HEK293 (cell line): ENCODE measurements around the gene MYO7A.

Source experiments
- HOXA7 ChIP-seq: sonication (generic); formaldehyde crosslinking; IDR thresholded peaks from 2 replicates; pipeline ENCODE4 v1.8.1; 2022; ENCODE audit warnings: missing genetic modification reagents, borderline replicate concordance
- REPIN1 ChIP-seq: fragments of 450-650 bp; formaldehyde crosslinking; IDR thresholded peaks from 2 replicates; pipeline ENCODE4 v1.5.1; 2017; ENCODE audit warnings: missing biosample characterization, missing genetic modification characterization, low read depth
- ZNF23 ChIP-seq: fragments of 450-650 bp; formaldehyde crosslinking; IDR thresholded peaks from 2 replicates; pipeline ENCODE4 v1.5.1; 2016; ENCODE audit warnings: missing biosample characterization, missing genetic modification characterization, borderline replicate concordance
- ZNF830 ChIP-seq: fragments of 450-650 bp; IDR thresholded peaks from 2 replicates; pipeline ENCODE4 v1.5.0; 2018; ENCODE audit warnings: missing biosample characterization, missing genetic modification characterization, low read depth, mild to moderate bottlenecking, moderate library complexity
- TF ChIP-seq, protein P1 (sequence below): fragments of 450-650 bp; formaldehyde crosslinking; IDR thresholded peaks from 2 replicates; pipeline ENCODE4 v1.5.1; 2016; ENCODE audit warnings: missing biosample characterization, missing genetic modification characterization
- TF ChIP-seq, protein P2 (sequence below): fragments of 450-650 bp; formaldehyde crosslinking; IDR thresholded peaks from 2 replicates; pipeline ENCODE4 v1.5.1; 2016; ENCODE audit warnings: missing biosample characterization, missing genetic modification characterization
- TF ChIP-seq, protein P3 (sequence below): fragments of 450-650 bp; formaldehyde crosslinking; IDR thresholded peaks from 2 replicates; pipeline ENCODE4 v1.5.1; 2016; ENCODE audit warnings: missing biosample characterization, missing genetic modification characterization

DNA sequence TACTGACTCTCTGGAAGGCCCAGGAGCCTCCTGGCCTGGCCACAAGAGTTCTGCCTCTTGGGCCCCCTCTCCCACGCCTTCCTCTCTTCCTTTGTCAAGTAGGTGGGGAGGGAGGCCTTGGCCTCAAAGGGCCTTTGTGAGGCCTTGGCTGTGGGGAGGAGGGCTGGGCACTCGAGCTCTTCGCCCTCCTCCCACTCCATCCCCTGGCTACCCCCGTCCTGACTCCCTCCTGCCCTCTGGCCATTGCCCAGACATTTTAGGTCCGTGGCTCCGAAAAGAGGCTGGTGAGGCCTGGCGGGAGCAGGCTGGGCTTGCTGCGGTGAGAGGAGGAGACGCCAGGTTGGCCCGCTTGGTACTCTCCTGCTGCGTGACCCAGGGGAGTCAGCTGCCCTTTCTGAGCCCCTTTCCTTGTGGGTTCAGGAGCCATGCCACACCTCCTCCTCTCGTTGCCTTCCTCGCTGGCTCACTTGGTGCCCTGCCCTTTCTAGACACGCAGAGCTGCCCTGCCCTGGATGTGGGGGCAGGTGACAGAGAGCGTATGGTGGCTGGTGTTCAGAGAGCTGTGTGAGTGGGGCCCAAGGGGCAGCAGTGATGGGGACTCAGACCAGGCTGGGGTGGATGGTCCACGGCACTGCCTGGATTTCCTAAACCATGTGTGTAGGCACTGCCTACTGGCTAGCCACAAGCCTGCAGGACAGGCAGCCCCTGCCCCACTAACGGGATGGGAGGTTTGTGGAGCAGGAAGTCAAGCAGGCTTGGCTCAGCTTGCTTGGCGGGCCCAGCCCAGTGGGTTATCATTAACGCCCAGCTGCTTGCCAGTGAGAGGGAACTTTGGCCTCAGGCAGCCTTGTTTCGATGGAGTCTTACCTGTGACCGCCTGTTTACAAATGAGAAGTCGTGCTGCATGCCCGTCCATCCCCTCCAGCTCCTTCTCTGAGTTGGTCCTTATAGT lies 41.2 kb upstream of the MYO7A start:
- TF ChIP-seq REPIN1 (tag by site-specific recombination) (no peak), ZNF23 (tag by site-specific recombination) (no peak), HOXA7 (CRISPR knock-in tag) (no peak), ZNF830 (tag by site-specific recombination) (no peak)
- TF ChIP-seq, protein P1, sequence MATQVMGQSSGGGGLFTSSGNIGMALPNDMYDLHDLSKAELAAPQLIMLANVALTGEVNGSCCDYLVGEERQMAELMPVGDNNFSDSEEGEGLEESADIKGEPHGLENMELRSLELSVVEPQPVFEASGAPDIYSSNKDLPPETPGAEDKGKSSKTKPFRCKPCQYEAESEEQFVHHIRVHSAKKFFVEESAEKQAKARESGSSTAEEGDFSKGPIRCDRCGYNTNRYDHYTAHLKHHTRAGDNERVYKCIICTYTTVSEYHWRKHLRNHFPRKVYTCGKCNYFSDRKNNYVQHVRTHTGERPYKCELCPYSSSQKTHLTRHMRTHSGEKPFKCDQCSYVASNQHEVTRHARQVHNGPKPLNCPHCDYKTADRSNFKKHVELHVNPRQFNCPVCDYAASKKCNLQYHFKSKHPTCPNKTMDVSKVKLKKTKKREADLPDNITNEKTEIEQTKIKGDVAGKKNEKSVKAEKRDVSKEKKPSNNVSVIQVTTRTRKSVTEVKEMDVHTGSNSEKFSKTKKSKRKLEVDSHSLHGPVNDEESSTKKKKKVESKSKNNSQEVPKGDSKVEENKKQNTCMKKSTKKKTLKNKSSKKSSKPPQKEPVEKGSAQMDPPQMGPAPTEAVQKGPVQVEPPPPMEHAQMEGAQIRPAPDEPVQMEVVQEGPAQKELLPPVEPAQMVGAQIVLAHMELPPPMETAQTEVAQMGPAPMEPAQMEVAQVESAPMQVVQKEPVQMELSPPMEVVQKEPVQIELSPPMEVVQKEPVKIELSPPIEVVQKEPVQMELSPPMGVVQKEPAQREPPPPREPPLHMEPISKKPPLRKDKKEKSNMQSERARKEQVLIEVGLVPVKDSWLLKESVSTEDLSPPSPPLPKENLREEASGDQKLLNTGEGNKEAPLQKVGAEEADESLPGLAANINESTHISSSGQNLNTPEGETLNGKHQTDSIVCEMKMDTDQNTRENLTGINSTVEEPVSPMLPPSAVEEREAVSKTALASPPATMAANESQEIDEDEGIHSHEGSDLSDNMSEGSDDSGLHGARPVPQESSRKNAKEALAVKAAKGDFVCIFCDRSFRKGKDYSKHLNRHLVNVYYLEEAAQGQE (tag by site-specific recombination) = no peak
- TF ChIP-seq, protein P2, sequence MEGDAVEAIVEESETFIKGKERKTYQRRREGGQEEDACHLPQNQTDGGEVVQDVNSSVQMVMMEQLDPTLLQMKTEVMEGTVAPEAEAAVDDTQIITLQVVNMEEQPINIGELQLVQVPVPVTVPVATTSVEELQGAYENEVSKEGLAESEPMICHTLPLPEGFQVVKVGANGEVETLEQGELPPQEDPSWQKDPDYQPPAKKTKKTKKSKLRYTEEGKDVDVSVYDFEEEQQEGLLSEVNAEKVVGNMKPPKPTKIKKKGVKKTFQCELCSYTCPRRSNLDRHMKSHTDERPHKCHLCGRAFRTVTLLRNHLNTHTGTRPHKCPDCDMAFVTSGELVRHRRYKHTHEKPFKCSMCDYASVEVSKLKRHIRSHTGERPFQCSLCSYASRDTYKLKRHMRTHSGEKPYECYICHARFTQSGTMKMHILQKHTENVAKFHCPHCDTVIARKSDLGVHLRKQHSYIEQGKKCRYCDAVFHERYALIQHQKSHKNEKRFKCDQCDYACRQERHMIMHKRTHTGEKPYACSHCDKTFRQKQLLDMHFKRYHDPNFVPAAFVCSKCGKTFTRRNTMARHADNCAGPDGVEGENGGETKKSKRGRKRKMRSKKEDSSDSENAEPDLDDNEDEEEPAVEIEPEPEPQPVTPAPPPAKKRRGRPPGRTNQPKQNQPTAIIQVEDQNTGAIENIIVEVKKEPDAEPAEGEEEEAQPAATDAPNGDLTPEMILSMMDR (tag by site-specific recombination) = no peak
- TF ChIP-seq, protein P3, sequence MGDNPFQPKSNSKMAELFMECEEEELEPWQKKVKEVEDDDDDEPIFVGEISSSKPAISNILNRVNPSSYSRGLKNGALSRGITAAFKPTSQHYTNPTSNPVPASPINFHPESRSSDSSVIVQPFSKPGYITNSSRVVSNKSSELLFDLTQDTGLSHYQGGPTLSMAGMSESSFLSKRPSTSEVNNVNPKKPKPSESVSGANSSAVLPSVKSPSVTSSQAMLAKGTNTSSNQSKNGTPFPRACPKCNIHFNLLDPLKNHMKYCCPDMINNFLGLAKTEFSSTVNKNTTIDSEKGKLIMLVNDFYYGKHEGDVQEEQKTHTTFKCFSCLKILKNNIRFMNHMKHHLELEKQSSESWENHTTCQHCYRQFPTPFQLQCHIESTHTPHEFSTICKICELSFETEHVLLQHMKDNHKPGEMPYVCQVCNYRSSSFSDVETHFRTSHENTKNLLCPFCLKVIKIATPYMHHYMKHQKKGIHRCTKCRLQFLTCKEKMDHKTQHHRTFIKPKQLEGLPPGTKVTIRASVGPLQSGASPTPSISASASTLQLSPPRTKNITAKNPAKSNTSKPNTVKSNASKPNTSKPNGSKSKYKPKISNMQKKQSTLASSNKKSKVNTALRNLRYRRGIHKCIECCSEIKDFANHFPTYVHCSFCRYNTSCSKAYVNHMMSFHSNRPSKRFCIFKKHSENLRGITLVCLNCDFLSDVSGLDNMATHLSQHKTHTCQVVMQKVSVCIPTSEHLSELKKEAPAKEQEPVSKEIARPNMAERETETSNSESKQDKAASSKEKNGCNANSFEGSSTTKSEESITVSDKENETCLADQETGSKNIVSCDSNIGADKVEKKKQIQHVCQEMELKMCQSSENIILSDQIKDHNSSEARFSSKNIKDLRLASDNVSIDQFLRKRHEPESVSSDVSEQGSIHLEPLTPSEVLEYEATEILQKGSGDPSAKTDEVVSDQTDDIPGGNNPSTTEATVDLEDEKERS (tag by site-specific recombination) = no peak
